Mammary epithelial cell (primary cell): ENCODE results near the gene TAOK1.

Experiments
- EZH2 ChIP-seq: IDR thresholded peaks from 2 replicates; pipeline ENCODE4 v1.6.1; 2012; ENCODE audit warnings: low read length, inconsistent platforms, borderline replicate concordance
- TF ChIP-seq, protein P1 (sequence below), 2 donors: IDR thresholded peaks in 1 of 2; conservative IDR thresholded peaks in 1 of 2; 2 replicates each; pipeline ENCODE4 v1.5.1; 2011 to 2012; ENCODE audit warnings: inconsistent platforms in 2 of 2, low read length in 2 of 2, mild to moderate bottlenecking in 2 of 2, control low read depth in 1 of 2, low read depth in 1 of 2; ENCODE audit not compliant: insufficient read depth in 1 of 2; ENCODE audit errors: extremely low read depth in 1 of 2

DNA sequence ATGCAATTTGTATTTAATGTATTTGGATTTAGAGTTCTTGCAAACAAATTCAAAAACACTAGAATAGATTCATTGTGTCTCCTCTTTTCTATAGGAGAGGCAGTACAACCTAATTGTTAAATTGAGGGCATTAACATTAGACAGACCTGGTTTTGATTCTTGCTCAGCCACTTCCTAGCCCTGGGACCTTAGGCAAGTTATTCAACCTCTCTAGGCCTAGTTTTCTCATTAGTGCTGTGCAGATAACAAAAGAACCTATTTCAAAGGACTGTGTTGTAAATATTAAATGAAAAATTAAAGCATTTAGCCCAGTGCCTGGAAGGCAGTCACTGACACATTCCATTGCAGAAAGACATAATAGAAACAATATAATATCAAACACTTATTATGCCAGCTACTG is 22.0 kb upstream of the TAOK1 start:
- TF ChIP-seq, protein P1, sequence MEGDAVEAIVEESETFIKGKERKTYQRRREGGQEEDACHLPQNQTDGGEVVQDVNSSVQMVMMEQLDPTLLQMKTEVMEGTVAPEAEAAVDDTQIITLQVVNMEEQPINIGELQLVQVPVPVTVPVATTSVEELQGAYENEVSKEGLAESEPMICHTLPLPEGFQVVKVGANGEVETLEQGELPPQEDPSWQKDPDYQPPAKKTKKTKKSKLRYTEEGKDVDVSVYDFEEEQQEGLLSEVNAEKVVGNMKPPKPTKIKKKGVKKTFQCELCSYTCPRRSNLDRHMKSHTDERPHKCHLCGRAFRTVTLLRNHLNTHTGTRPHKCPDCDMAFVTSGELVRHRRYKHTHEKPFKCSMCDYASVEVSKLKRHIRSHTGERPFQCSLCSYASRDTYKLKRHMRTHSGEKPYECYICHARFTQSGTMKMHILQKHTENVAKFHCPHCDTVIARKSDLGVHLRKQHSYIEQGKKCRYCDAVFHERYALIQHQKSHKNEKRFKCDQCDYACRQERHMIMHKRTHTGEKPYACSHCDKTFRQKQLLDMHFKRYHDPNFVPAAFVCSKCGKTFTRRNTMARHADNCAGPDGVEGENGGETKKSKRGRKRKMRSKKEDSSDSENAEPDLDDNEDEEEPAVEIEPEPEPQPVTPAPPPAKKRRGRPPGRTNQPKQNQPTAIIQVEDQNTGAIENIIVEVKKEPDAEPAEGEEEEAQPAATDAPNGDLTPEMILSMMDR (conservative IDR thresholded peaks at IDR 0.05 in 1 of 2, IDR thresholded peaks at IDR 0.05 in 1 of 2; ENCODE audit: extremely low read depth in 1 of 2, insufficient read depth in 1 of 2, low read depth in 1 of 2, low read length in 2 of 2) = no peak
- no peak for TF ChIP-seq EZH2
